HCT116 (cell line): Measurements from ENCODE around the gene DENND1A. TPM values are rescaled to one million over a fixed set of nuclear protein-coding genes. Genes with fewer than 3 reads are reported as not detected.

ENCODE experiments used
- ATAC-seq: fragments of 200-7000 bp; cut with Tn5 transposase; 2 replicates; pipeline ENCODE4 v1.9.1; 2020; ENCODE audit warnings: mild to moderate bottlenecking, moderate library complexity
- BruUV-seq: library from RNA; stranded (reverse); fragments of 400-500 nt; replicated peaks from 2 replicates; lab custom pipeline; 2021; lab: Mats Ljungman, UMichigan
- CTCF ChIA-PET: fragments of 300-600 bp; sonication (Branson Sonifier 250); formaldehyde crosslinking; loops from one replicate; lab custom pipeline; 2021; ENCODE audit warnings: antibody characterized with exemption; lab: Charles Lee
- POLR2A ChIA-PET: fragments of 300-600, 350-600 bp; sonication (Branson Sonifier 250); formaldehyde crosslinking; loops from one replicate; lab custom pipeline; 2021; ENCODE audit warnings: antibody characterized with exemption; lab: Charles Lee
- RAD21 ChIA-PET, 2 experiments: fragments of 300-600 bp; sonication (Branson Sonifier 250); formaldehyde crosslinking; loops; one replicate each; lab custom pipeline; 2023; ENCODE audit warnings: low total read pairs in 2 of 2; ENCODE audit not compliant: uncharacterized antibody in 2 of 2, unreplicated experiment in 2 of 2, low non-redundant PET in 1 of 2; lab: Charles Lee
- DNase-seq: peaks from one replicate; pipeline ENCODE4 v3.0.0-alpha.2; 2010; ENCODE audit warnings: low read depth, low spot score
- H2AFZ ChIP-seq: fragments of 200-600 bp; shearing (Covaris generic), sonication (generic); 2 replicates; pipeline ENCODE4 v1.6.1; 2017; ENCODE audit warnings: low read depth, mixed run types, mixed read lengths, antibody characterized with exemption, low read length; ENCODE audit not compliant: poor library complexity, severe bottlenecking
- H3K27ac ChIP-seq: 2 replicates; pipeline ENCODE4 v1.5.1; 2012; ENCODE audit warnings: low read depth, low read length
- H3K27me3 ChIP-seq: fragments of 200-600 bp; sonication (generic); 2 replicates; pipeline ENCODE4 v1.6.1; 2016; ENCODE audit warnings: mixed run types, low read length, mixed read lengths; ENCODE audit not compliant: insufficient read depth
- H3K36me3 ChIP-seq, 2 experiments: fragments of 200-500 bp in 1 of 2; fragments of 200-600 bp in 1 of 2; sonication (Bioruptor generic) in 1 of 2; sonication (generic) in 1 of 2; 2 replicates each; pipeline versions ENCODE4 v1.5.1 to v1.6.1; 2014 to 2016; ENCODE audit warnings: low read length in 2 of 2, inconsistent platforms in 1 of 2, mixed read lengths in 1 of 2, mixed run types in 1 of 2; ENCODE audit not compliant: insufficient read depth in 2 of 2, control insufficient read depth in 1 of 2
- H3K4me1 ChIP-seq, 2 experiments: fragments of 200-600 bp in 1 of 2; sonication (generic) in 1 of 2; 2 replicates each; pipeline versions ENCODE4 v1.5.1 to v1.6.1; 2012 to 2017; ENCODE audit warnings: low read length in 2 of 2, inconsistent platforms in 1 of 2, mild to moderate bottlenecking in 1 of 2, mixed read lengths in 1 of 2, mixed run types in 1 of 2, moderate library complexity in 1 of 2; ENCODE audit not compliant: insufficient read depth in 2 of 2, control insufficient read depth in 1 of 2
- H3K4me2 ChIP-seq: fragments of 200-600 bp; sonication (generic); 2 replicates; pipeline ENCODE4 v1.6.1; 2017; ENCODE audit warnings: mixed run types, low read length, mixed read lengths
- H3K4me3 ChIP-seq, 2 experiments: fragments of 200-600 bp in 1 of 2; sonication (generic) in 1 of 2; replicated peaks in 1 of 2; 2 replicates each; pipeline ENCODE4 v1.5.1; 2011 to 2016; ENCODE audit warnings: low read length in 2 of 2, control low read depth in 1 of 2, low read depth in 1 of 2, mild to moderate bottlenecking in 1 of 2, mixed read lengths in 1 of 2, mixed run types in 1 of 2
- H3K79me2 ChIP-seq: fragments of 200-600 bp; sonication (generic); 2 replicates; pipeline ENCODE4 v1.6.1; 2017; ENCODE audit warnings: mild to moderate bottlenecking, mixed run types, low read length, moderate library complexity, mixed read lengths; ENCODE audit not compliant: insufficient read depth
- H3K9ac ChIP-seq: fragments of 200-600 bp; sonication (generic); 2 replicates; pipeline ENCODE4 v1.6.1; 2016; ENCODE audit warnings: low read length, mixed read lengths
- H3K9me2 ChIP-seq: fragments of 200-600 bp; sonication (generic), shearing (Covaris generic); 2 replicates; pipeline ENCODE4 v1.6.1; 2017; ENCODE audit warnings: mixed run types, mild to moderate bottlenecking, moderate library complexity; ENCODE audit not compliant: insufficient read depth
- H3K9me3 ChIP-seq, 2 experiments: fragments of 200-500 bp in 1 of 2; fragments of 200-600 bp in 1 of 2; sonication (Bioruptor generic) in 1 of 2; sonication (generic) in 1 of 2; 2 replicates each; pipeline ENCODE4 v1.6.1; 2014 to 2017; ENCODE audit warnings: low read length in 2 of 2, mixed read lengths in 2 of 2, inconsistent platforms in 1 of 2, low read depth in 1 of 2, mild to moderate bottlenecking in 1 of 2, mixed run types in 1 of 2, moderate library complexity in 1 of 2; ENCODE audit not compliant: control insufficient read depth in 1 of 2, insufficient read depth in 1 of 2
- H4K20me1 ChIP-seq: fragments of 200-600 bp; sonication (generic), shearing (Covaris generic); 2 replicates; pipeline ENCODE4 v1.6.1; 2017; ENCODE audit warnings: mixed run types, mild to moderate bottlenecking, moderate library complexity; ENCODE audit not compliant: insufficient read depth
- ATF3 ChIP-seq: IDR thresholded peaks from 2 replicates; pipeline ENCODE4 v1.6.1; 2012
- CBX3 ChIP-seq: IDR thresholded peaks from 2 replicates; pipeline ENCODE4 v1.6.1; 2012; ENCODE audit warnings: low read depth
- CEBPB ChIP-seq: IDR thresholded peaks from 2 replicates; pipeline ENCODE4 v1.6.1; 2012; ENCODE audit warnings: low read depth
- ELF1 ChIP-seq: IDR thresholded peaks from 2 replicates; pipeline ENCODE4 v1.6.1; 2012; ENCODE audit warnings: low read depth, borderline replicate concordance
- EZH2 ChIP-seq: fragments of 200-600 bp; sonication (generic); IDR thresholded peaks from 2 replicates; pipeline ENCODE4 v1.6.1; 2017; ENCODE audit warnings: antibody characterized with exemption, mixed run types
- EZH2phosphoT487 ChIP-seq: fragments of 200-600 bp; IDR thresholded peaks from 2 replicates; pipeline ENCODE4 v1.6.1; 2018; ENCODE audit warnings: antibody characterized with exemption, borderline replicate concordance
- JUND ChIP-seq: IDR thresholded peaks from 2 replicates; pipeline ENCODE4 v1.6.1; 2012
- MAX ChIP-seq: IDR thresholded peaks from 2 replicates; pipeline ENCODE4 v1.6.1; 2012
- POLR2AphosphoS5 ChIP-seq: IDR thresholded peaks from 2 replicates; pipeline ENCODE4 v1.6.1; 2011; ENCODE audit warnings: mild to moderate bottlenecking, low read depth, low read length, moderate library complexity
- REST ChIP-seq: IDR thresholded peaks from 2 replicates; pipeline ENCODE4 v1.6.1; 2012; ENCODE audit warnings: low read depth
- TCF7L2 ChIP-seq: IDR thresholded peaks from 2 replicates; pipeline ENCODE4 v1.7.0; 2011; ENCODE audit warnings: borderline replicate concordance, inconsistent platforms; ENCODE audit not compliant: insufficient read depth, insufficient read length; ENCODE audit errors: extremely low read depth
- YY1 ChIP-seq: IDR thresholded peaks from 2 replicates; pipeline ENCODE4 v1.6.1; 2011; ENCODE audit warnings: low read length, low read depth, moderate library complexity, mild to moderate bottlenecking; ENCODE audit not compliant: insufficient replicate concordance; ENCODE audit errors: extremely low read depth
- ZBTB33 ChIP-seq: IDR thresholded peaks from 2 replicates; pipeline ENCODE4 v1.6.1; 2011; ENCODE audit warnings: mild to moderate bottlenecking, low read length, moderate library complexity; ENCODE audit not compliant: insufficient replicate concordance; ENCODE audit errors: extremely low read depth
- ZNF274 ChIP-seq: fragments of 200-500 bp; sonication (Bioruptor generic); IDR thresholded peaks from 2 replicates; pipeline ENCODE4 v1.6.1; 2014; ENCODE audit warnings: mild to moderate bottlenecking, low read depth, low read length, inconsistent platforms
- intact Hi-C: fragments of 100-400 bp; cut with micrococcal nuclease; formaldehyde crosslinking; loops from 2 replicates; pipeline ENCODE4 v1.10.0; 2022
- total RNA-seq: library from RNA; stranded (reverse); gene quantifications from one replicate; pipeline ENCODE4 v1.2.1, GENCODE V29; 2021; ENCODE audit not compliant: unreplicated experiment

Gene DENND1A
- total RNA-seq, 1 experiment from 2014 or later = 33.0 TPM

GRCh38 chr9:123517512-123517911 lies 412.4 kb downstream of the DENND1A start:
- ChIA-PET RAD21 (no interaction called here), CTCF (no interaction called here), POLR2A (no interaction called here)
- no peaks in the 10 kb centered on the region for H3K9me2 ChIP-seq
- no peaks in the 10 kb centered on the region for H4K20me1 ChIP-seq
- no peak overlapping the region for H3K27ac ChIP-seq
- no peaks in the 10 kb centered on the region for H3K36me3 ChIP-seq
- H3K9ac ChIP-seq = no peak overlapping the region
- no peak for DNase-seq
- H3K79me2 ChIP-seq = no peaks in the 10 kb centered on the region
- no peak overlapping the region for H2AFZ ChIP-seq
- intact Hi-C loops = no loop called here
- no peaks in the 10 kb centered on the region for H3K4me1 ChIP-seq
- BruUV-seq = no TSS peak
- H3K4me2 ChIP-seq = no peak overlapping the region
- TF ChIP-seq CEBPB = peak; percentile 43; the same call in 1 of the 2 replicates
- TF ChIP-seq ZBTB33 = no peak
- TF ChIP-seq ELF1 = no peak
- no peak for TF ChIP-seq TCF7L2
- no peaks in the 10 kb centered on the region for H3K9me3 ChIP-seq
- ATAC-seq = no peak
- no peak overlapping the region for H3K4me3 ChIP-seq
- no peaks in the 10 kb centered on the region for H3K27me3 ChIP-seq

DNA sequence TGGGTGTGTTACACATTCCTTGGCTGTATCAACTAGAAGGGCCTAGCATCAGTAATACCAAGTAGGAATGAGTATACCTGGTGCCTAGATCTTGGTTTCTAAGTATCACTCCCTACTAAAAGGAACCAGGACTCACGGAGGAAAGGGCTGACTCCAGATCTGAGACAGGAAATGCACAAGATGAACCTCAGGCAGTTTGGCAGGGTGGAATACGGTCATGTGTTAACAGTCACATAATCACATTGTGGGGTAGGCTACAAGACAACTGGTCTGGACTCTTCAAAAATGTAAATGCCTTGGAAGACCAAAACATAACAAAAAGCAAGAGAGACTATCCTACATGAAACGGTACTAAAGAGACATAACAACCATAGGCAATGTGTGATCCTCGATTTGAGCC lies 415.2 kb downstream of the DENND1A start:
- DNase-seq (no peak), ATAC-seq (no peak)
- no peak overlapping the region for H2AFZ ChIP-seq
- H3K36me3 ChIP-seq = no peaks in the 10 kb centered on the region
- no peaks in the 10 kb centered on the region for H3K9me3 ChIP-seq
- H3K9me2 ChIP-seq = no peaks in the 10 kb centered on the region
- H3K9ac ChIP-seq = no peak overlapping the region
- ChIA-PET RAD21 (no interaction called here), POLR2A (no interaction called here), CTCF (no interaction called here)
- BruUV-seq = no TSS peak
- no peak overlapping the region for H3K4me2 ChIP-seq
- H3K27ac ChIP-seq = no peak overlapping the region
- peaks cover 0 to 5% of the 10 kb centered on the region in 2 experiments; a peak in 1 of 4 replicates for H3K4me1 ChIP-seq
- H4K20me1 ChIP-seq = no peaks in the 10 kb centered on the region
- H3K4me3 ChIP-seq = no peak overlapping the region
- no peaks in the 10 kb centered on the region for H3K27me3 ChIP-seq
- H3K79me2 ChIP-seq = no peaks in the 10 kb centered on the region
- intact Hi-C loops = no loop called here
- TF ChIP-seq EZH2phosphoT487 = no peak
- no peak for TF ChIP-seq MAX
- TF ChIP-seq ZNF274 = no peak
- no peak for TF ChIP-seq EZH2
- no peak for TF ChIP-seq CBX3
- no peak for TF ChIP-seq POLR2AphosphoS5
- no peak for TF ChIP-seq JUND
- no peak for TF ChIP-seq YY1
- no peak for TF ChIP-seq REST
- TF ChIP-seq CEBPB = no peak
- TF ChIP-seq ATF3 = no peak
